Measurements from ENCODE around the gene KDM3A.

Gene KDM3A

GRCh38 chr2:86412007-86412406, 29.2 kb upstream of the KDM3A start:
- no peaks in the 10 kb centered on the region for H3K27me3 ChIP-seq (ENCODE audit: control insufficient read depth, insufficient read depth, low read length)
- no peaks in the 10 kb centered on the region for H3K9me3 ChIP-seq (ENCODE audit: control insufficient read depth, low read length)
- no peak overlapping the region for H3K4me3 ChIP-seq (ENCODE audit: low read length)
- no peaks in the 10 kb centered on the region for H3K4me1 ChIP-seq (ENCODE audit: control insufficient read depth, insufficient read depth, low read length)
- no peak overlapping the region for H3K9ac ChIP-seq (ENCODE audit: low read length)
- H3K36me3 ChIP-seq (ENCODE audit: control insufficient read depth, insufficient read depth, low read length): no peaks in the 10 kb centered on the region

GRCh38 chr2:86413296-86414094, 27.7 kb upstream of the KDM3A start:
- Histone ChIP-seq H3K27me3 (ENCODE audit: control insufficient read depth, insufficient read depth, low read length) (no peaks in the 10 kb centered on the region), H3K4me3 (ENCODE audit: low read length) (no peak overlapping the region), H3K4me1 (ENCODE audit: control insufficient read depth, insufficient read depth, low read length) (no peaks in the 10 kb centered on the region)

DNA sequence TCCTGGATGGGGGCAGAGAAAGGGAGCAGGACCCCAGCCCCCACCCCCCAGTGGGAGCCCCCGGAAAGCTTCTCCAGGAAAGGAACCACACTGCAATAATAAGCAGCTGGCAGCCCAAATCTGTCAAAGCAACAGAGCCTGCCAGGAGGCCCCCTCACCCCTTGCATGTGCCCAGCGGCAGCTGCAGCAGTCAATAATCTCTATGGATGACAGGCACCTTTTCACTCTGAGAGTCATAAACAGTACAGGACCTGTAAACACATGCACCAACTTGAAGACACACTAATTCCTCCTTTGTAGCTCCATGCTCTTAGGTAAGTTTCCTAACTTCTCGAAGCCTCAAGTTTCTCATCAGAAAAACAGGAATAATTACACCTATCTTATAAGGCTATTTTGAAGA, 26.2 kb upstream of the KDM3A start:
- H3K9ac ChIP-seq (ENCODE audit: low read length): no peak overlapping the region
- no peaks in the 10 kb centered on the region for H3K4me1 ChIP-seq (ENCODE audit: control insufficient read depth, insufficient read depth, low read length)
- no peaks in the 10 kb centered on the region for H3K36me3 ChIP-seq (ENCODE audit: control insufficient read depth, insufficient read depth, low read length)
- no peaks in the 10 kb centered on the region for H3K27me3 ChIP-seq (ENCODE audit: control insufficient read depth, insufficient read depth, low read length)
- no peaks in the 10 kb centered on the region for H3K9me3 ChIP-seq (ENCODE audit: control insufficient read depth, low read length)
- no peak overlapping the region for H3K4me3 ChIP-seq (ENCODE audit: low read length)

More at GRCh38 chr2:86413296-86414094, 27.7 kb upstream of the KDM3A start:
- no peaks in the 10 kb centered on the region for H3K36me3 ChIP-seq (ENCODE audit: control insufficient read depth, insufficient read depth, low read length)
- no peak overlapping the region for H3K9ac ChIP-seq (ENCODE audit: low read length)
- no peaks in the 10 kb centered on the region for H3K9me3 ChIP-seq (ENCODE audit: control insufficient read depth, low read length)

DNA sequence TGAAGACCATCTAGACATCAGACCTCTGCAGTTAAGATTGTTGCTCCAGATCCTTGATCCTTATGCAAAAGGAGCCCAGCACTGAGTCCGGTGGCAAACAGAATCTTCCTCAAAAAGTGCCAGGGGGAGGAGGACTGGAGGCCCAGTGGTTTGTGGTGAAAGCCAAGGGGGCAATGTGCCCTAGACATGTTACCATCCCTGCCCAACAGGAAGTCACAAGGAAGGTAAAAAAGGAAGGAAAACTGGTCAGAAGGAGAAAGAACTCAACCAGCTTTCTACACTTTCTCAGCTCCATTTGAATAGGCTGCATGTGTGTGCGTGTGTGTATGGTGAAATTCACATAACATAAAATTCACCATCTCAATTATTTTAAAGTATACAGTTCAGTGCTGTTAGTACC, 25.0 kb upstream of the KDM3A start:
- Histone ChIP-seq H3K9ac (ENCODE audit: low read length) (no peak overlapping the region), H3K27me3 (ENCODE audit: control insufficient read depth, insufficient read depth, low read length) (no peaks in the 10 kb centered on the region), H3K4me1 (ENCODE audit: control insufficient read depth, insufficient read depth, low read length) (no peaks in the 10 kb centered on the region), H3K4me3 (ENCODE audit: low read length) (no peak overlapping the region), H3K9me3 (ENCODE audit: control insufficient read depth, low read length) (no peaks in the 10 kb centered on the region), H3K36me3 (ENCODE audit: control insufficient read depth, insufficient read depth, low read length) (no peaks in the 10 kb centered on the region)

GRCh38 chr2:86417961-86418360, 23.2 kb upstream of the KDM3A start:
- no peaks in the 10 kb centered on the region for H3K36me3 ChIP-seq (ENCODE audit: control insufficient read depth, insufficient read depth, low read length)
- H3K9ac ChIP-seq (ENCODE audit: low read length): no peak overlapping the region
- no peaks in the 10 kb centered on the region for H3K9me3 ChIP-seq (ENCODE audit: control insufficient read depth, low read length)
- no peak overlapping the region for H3K4me3 ChIP-seq (ENCODE audit: low read length)
- H3K4me1 ChIP-seq (ENCODE audit: control insufficient read depth, insufficient read depth, low read length): no peaks in the 10 kb centered on the region
- H3K27me3 ChIP-seq (ENCODE audit: control insufficient read depth, insufficient read depth, low read length): no peaks in the 10 kb centered on the region

- no peaks in the 10 kb centered on the region for H3K9me3 ChIP-seq (ENCODE audit: control insufficient read depth, low read length)
- no peaks in the 10 kb centered on the region for H3K36me3 ChIP-seq (ENCODE audit: control insufficient read depth, insufficient read depth, low read length)
- H3K27me3 ChIP-seq (ENCODE audit: control insufficient read depth, insufficient read depth, low read length): no peaks in the 10 kb centered on the region
- no peak overlapping the region for H3K9ac ChIP-seq (ENCODE audit: low read length)
- no peaks in the 10 kb centered on the region for H3K4me1 ChIP-seq (ENCODE audit: control insufficient read depth, insufficient read depth, low read length)
- no peak overlapping the region for H3K4me3 ChIP-seq (ENCODE audit: low read length)
These were observed 20.3 kb upstream of the KDM3A start for GRCh38 chr2:86420913-86421312.

DNA sequence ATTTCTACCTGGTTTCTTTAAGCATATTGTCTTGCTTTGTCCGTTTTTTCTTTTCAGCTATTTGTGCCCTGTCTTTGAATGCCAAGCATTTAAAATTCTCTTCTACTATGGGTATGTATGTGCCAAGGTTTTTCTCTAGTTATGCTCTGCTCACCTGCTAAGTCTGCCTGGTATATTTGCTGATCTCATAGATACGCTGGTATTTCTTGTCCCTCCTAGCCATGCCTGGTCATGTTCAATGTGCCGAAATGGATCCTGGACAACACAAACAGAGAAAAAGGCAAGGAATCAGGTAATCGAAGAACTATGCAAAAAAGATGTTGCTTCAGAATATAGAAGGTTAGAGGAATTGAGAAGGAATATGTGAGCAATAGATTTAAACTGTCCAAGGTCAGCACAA, 14.9 kb upstream of the KDM3A start:
- H3K9me3 ChIP-seq (ENCODE audit: control insufficient read depth, low read length): no peaks in the 10 kb centered on the region
- no peak overlapping the region for H3K9ac ChIP-seq (ENCODE audit: low read length)
- peaks cover 3% of the 10 kb centered on the region for H3K4me1 ChIP-seq (ENCODE audit: control insufficient read depth, insufficient read depth, low read length)

DNA sequence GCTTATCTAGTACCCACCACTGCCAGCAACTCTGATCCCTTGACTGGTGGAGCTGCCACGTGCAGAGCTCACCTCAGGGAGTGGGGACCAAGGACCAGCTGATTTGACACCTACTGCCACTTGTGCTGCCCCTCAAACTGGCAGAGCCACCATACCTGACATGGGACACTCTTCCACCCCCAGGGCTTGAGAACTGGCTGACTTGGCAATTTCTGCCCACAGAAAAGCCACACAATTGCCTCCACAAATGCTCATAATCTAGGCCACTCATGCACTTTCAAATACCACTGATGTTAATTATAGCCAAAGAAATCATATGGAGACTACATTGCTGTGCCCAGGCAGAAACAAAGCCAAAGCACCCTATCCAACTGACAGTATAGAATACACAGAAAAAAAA, 11.8 kb upstream of the KDM3A start:
- H3K9ac ChIP-seq (ENCODE audit: low read length): no peak overlapping the region
- no peaks in the 10 kb centered on the region for H3K36me3 ChIP-seq (ENCODE audit: control insufficient read depth, insufficient read depth, low read length)
- no peaks in the 10 kb centered on the region for H3K9me3 ChIP-seq (ENCODE audit: control insufficient read depth, low read length)
- no peaks in the 10 kb centered on the region for H3K27me3 ChIP-seq (ENCODE audit: control insufficient read depth, insufficient read depth, low read length)
- H3K4me1 ChIP-seq (ENCODE audit: control insufficient read depth, insufficient read depth, low read length): peaks cover 3% of the 10 kb centered on the region
- H3K4me3 ChIP-seq (ENCODE audit: low read length): no peak overlapping the region

More for the DNA sequence above, 14.9 kb upstream of the KDM3A start:
- H3K36me3 ChIP-seq (ENCODE audit: control insufficient read depth, insufficient read depth, low read length): no peaks in the 10 kb centered on the region
- H3K4me3 ChIP-seq (ENCODE audit: low read length): no peak overlapping the region
- H3K27me3 ChIP-seq (ENCODE audit: control insufficient read depth, insufficient read depth, low read length): no peaks in the 10 kb centered on the region

- H3K36me3 ChIP-seq (ENCODE audit: control insufficient read depth, insufficient read depth, low read length): no peaks in the 10 kb centered on the region
- no peak overlapping the region for H3K4me3 ChIP-seq (ENCODE audit: low read length)
- no peaks in the 10 kb centered on the region for H3K27me3 ChIP-seq (ENCODE audit: control insufficient read depth, insufficient read depth, low read length)
- H3K9ac ChIP-seq (ENCODE audit: low read length): no peak overlapping the region
- no peaks in the 10 kb centered on the region for H3K9me3 ChIP-seq (ENCODE audit: control insufficient read depth, low read length)
- peaks cover 3% of the 10 kb centered on the region for H3K4me1 ChIP-seq (ENCODE audit: control insufficient read depth, insufficient read depth, low read length)
These were observed 10.8 kb upstream of the KDM3A start for GRCh38 chr2:86430368-86430767.

- H3K9ac ChIP-seq (ENCODE audit: low read length): no peak overlapping the region
- no peaks in the 10 kb centered on the region for H3K9me3 ChIP-seq (ENCODE audit: control insufficient read depth, low read length)
- H3K36me3 ChIP-seq (ENCODE audit: control insufficient read depth, insufficient read depth, low read length): no peaks in the 10 kb centered on the region
- no peak overlapping the region for H3K4me3 ChIP-seq (ENCODE audit: low read length)
- no peaks in the 10 kb centered on the region for H3K27me3 ChIP-seq (ENCODE audit: control insufficient read depth, insufficient read depth, low read length)
- H3K4me1 ChIP-seq (ENCODE audit: control insufficient read depth, insufficient read depth, low read length): no peaks in the 10 kb centered on the region
These were observed 8.0 kb upstream of the KDM3A start for GRCh38 chr2:86433137-86433536.

DNA sequence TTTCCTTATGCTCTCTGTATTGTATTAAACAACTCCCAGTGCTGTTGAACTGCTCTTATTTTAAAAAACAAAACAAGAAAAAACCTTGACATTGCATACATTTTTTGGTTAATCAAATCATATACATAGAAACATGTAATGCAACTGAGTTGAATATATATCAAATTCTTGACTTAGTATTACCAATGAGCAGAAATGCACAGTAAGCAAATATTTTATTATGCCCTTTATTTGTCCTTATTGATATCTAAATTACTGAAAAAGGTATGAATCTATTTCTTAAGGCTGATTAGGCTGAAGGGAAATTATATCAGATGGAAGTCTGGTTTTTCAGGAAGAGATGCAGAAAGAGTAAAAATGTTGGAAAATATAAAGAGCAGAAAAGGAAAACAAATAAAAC, 6.9 kb upstream of the KDM3A start:
- Histone ChIP-seq H3K27me3 (ENCODE audit: control insufficient read depth, insufficient read depth, low read length) (no peaks in the 10 kb centered on the region), H3K36me3 (ENCODE audit: control insufficient read depth, insufficient read depth, low read length) (no peaks in the 10 kb centered on the region), H3K4me1 (ENCODE audit: control insufficient read depth, insufficient read depth, low read length) (no peaks in the 10 kb centered on the region), H3K9ac (ENCODE audit: low read length) (no peak overlapping the region), H3K4me3 (ENCODE audit: low read length) (no peak overlapping the region), H3K9me3 (ENCODE audit: control insufficient read depth, low read length) (peaks cover 3% of the 10 kb centered on the region)

- Histone ChIP-seq H3K4me3 (ENCODE audit: low read length) (no peak overlapping the region), H3K9ac (ENCODE audit: low read length) (no peak overlapping the region), H3K9me3 (ENCODE audit: control insufficient read depth, low read length) (peaks cover 9% of the 10 kb centered on the region), H3K4me1 (ENCODE audit: control insufficient read depth, insufficient read depth, low read length) (no peaks in the 10 kb centered on the region), H3K27me3 (ENCODE audit: control insufficient read depth, insufficient read depth, low read length) (no peaks in the 10 kb centered on the region), H3K36me3 (ENCODE audit: control insufficient read depth, insufficient read depth, low read length) (no peaks in the 10 kb centered on the region)
These were observed 5.6 kb upstream of the KDM3A start for GRCh38 chr2:86435531-86435930.

GRCh38 chr2:86436328-86436727, 4.8 kb upstream of the KDM3A start:
- peaks cover 3% of the 10 kb centered on the region for H3K4me1 ChIP-seq (ENCODE audit: control insufficient read depth, insufficient read depth, low read length)
- H3K4me3 ChIP-seq (ENCODE audit: low read length): no peak overlapping the region
- peaks cover 9% of the 10 kb centered on the region for H3K9me3 ChIP-seq (ENCODE audit: control insufficient read depth, low read length)
- no peak overlapping the region for H3K9ac ChIP-seq (ENCODE audit: low read length)
- no peaks in the 10 kb centered on the region for H3K36me3 ChIP-seq (ENCODE audit: control insufficient read depth, insufficient read depth, low read length)
- no peaks in the 10 kb centered on the region for H3K27me3 ChIP-seq (ENCODE audit: control insufficient read depth, insufficient read depth, low read length)
